Regular cardiac myocyte (primary cell): Measurements from ENCODE around the gene ALG5. TPM values are rescaled to one million over a fixed set of nuclear protein-coding genes. Genes with fewer than 3 reads are reported as not detected.

ENCODE experiments used
- total RNA-seq: library from RNA; depleted of rRNA; stranded (reverse); fragments of >200 nt; gene quantifications from 2 replicates; pipeline ENCODE4 v1.2.3, GENCODE V29; 2014

Gene ALG5
- 49.9 and 50.6 TPM in 2 replicates for total RNA-seq

GRCh38 chr13:36999054-36999714 lies at the start of gene ALG5:
TSS of gene ALG5 (minus strand) at chr13:36999340. CDS start at chr13:36999300, 40 bp downstream.

GRCh38 chr13:36919833-36920615 lies 79.1 kb downstream of the ALG5 start, which contains the start of gene SMAD9:
TSS of gene SMAD9 (minus strand) at chr13:36920238. CDS start at chr13:36879689, 40,549 bp downstream.

Other genes with a start within 250 kb of the ALG5 start
- gene RFXAP, start 180.1 kb downstream of the ALG5 start, total RNA-seq: 1.1 and 1.2 TPM in 2 replicates
- 4.8 and 5.0 TPM in 2 replicates for gene SMAD9, start 79.1 kb downstream of the ALG5 start, total RNA-seq
- 20.9 and 45.2 TPM in 2 replicates for gene EXOSC8, start 1.4 kb upstream of the ALG5 start, total RNA-seq
- gene SUPT20H, start 60.3 kb upstream of the ALG5 start, total RNA-seq: 33.8 and 40.1 TPM in 2 replicates
- gene CSNK1A1L, start 106.3 kb upstream of the ALG5 start, total RNA-seq: not detected in 2 replicates